ENCODE data around the gene CLOCK.
"Not testable (repeated sequence)": the region's sequence is repeated elsewhere in the genome, so short reads cannot be mapped to it uniquely, and the experiment has no call there.

The CLOCK gene, protein sequence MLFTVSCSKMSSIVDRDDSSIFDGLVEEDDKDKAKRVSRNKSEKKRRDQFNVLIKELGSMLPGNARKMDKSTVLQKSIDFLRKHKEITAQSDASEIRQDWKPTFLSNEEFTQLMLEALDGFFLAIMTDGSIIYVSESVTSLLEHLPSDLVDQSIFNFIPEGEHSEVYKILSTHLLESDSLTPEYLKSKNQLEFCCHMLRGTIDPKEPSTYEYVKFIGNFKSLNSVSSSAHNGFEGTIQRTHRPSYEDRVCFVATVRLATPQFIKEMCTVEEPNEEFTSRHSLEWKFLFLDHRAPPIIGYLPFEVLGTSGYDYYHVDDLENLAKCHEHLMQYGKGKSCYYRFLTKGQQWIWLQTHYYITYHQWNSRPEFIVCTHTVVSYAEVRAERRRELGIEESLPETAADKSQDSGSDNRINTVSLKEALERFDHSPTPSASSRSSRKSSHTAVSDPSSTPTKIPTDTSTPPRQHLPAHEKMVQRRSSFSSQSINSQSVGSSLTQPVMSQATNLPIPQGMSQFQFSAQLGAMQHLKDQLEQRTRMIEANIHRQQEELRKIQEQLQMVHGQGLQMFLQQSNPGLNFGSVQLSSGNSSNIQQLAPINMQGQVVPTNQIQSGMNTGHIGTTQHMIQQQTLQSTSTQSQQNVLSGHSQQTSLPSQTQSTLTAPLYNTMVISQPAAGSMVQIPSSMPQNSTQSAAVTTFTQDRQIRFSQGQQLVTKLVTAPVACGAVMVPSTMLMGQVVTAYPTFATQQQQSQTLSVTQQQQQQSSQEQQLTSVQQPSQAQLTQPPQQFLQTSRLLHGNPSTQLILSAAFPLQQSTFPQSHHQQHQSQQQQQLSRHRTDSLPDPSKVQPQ

DNA sequence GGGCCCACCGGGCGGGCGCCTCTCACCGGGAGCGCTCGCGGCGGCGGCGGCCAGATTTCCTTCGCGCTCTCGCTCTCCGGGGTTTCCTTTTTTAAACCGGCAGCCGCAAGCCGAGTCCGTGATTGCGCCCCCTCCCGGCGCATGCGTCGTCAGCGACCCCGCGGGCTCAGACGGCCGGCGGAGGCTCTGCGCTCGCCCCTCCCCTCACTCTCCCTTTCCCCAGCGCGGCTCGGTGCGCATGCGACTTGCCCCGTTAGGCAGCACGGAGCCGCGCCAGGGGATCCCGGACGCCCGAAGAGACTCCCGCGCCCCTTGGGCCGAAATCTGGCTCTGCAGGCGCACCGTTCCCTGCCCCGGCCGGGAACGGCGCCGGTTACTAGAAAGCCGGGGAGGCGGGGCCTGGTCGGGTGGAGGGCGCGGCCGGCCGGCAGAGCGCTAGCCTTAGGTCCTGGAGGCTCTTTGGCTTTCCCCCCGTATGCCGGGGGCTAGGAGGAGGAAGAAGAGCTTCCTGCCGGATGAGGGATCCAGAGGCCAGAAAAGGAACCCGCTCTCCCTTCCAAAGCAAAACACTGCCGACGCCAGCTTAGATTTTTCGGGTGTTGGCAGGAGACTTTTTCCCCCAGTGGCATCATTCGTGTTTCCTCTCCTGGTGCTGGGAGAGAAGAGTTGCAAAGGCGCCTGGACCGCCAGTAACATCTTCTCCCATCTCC is at the start of gene CLOCK:
TSS of gene CLOCK (minus strand) at position 154 of the 710 bp plus-strand sequence. CDS start 64,124 bp downstream, outside the sequence.
- in situ Hi-C loops (cut with MboI; ENCODE audit: low sequenced_read_pairs), result no loop called here

DNA sequence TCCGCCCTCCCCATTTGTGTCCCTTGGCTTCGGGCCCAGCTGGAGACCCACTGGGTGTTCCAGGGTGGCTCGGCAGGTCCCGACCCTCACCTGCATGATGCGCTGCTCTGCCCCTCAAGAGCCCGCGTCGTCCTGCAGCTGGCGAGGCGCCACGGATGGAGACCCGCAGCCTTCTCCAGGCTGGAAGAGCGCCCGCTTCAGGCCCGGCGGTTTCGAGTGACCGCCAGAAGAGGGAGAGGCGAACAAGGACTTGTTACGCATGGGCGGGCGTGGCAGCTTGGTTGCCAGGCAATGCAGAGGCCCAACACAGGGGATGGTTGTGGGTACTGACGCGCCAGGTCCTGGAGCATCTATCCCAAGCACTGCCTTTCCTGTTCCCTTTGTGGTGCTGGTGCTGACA is 45.3 kb upstream of the CLOCK start, which contains the start of gene PDCL2:
TSS of gene PDCL2 (minus strand) at position 232 of the 400 bp plus-strand sequence. CDS start at position 96, 136 bp downstream.
- in situ Hi-C loops (cut with MboI; ENCODE audit: low sequenced_read_pairs), result no loop called here

DNA sequence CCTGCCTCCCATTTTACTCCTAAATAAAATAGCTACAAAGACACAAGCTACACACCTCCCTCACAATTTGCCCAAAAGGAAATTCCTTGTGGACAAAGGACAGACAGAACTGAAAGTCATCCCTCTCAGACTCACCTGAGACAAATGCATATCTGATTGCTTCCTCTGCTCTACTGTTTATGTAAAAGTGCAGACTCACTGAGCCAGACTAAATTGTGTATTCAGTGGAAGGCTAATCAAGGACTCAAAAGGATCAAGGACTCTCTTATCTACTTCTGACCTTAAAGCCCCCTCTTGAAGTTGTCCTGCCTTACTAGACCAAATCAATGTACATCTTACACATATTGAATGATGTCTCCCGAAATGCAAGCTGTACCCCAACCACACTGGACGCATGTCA is 41.5 kb upstream of the CLOCK start:
- in situ Hi-C loops (cut with MboI; ENCODE audit: low sequenced_read_pairs), result no loop called here

DNA sequence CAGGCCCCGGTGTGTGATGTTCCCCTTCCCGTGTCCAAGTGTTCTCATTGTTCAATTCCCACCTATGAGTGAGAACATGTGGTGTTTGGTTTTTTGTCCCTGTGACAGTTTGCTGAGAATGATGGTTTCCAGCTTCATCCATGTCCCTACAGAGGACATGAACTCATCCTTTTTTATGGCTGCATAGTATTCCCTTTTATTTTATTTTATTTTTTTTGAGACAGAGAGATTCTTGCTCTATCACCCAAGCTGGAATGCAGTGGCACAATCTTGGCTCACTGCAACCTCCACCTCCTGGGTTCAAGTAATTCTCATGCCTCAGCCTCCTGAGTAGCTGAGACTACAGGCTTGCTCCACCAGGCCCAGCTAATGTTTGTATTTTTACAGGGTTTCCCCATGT is 36.1 kb upstream of the CLOCK start:
- in situ Hi-C loops (cut with MboI; ENCODE audit: low sequenced_read_pairs), result not testable (repeated sequence)

DNA sequence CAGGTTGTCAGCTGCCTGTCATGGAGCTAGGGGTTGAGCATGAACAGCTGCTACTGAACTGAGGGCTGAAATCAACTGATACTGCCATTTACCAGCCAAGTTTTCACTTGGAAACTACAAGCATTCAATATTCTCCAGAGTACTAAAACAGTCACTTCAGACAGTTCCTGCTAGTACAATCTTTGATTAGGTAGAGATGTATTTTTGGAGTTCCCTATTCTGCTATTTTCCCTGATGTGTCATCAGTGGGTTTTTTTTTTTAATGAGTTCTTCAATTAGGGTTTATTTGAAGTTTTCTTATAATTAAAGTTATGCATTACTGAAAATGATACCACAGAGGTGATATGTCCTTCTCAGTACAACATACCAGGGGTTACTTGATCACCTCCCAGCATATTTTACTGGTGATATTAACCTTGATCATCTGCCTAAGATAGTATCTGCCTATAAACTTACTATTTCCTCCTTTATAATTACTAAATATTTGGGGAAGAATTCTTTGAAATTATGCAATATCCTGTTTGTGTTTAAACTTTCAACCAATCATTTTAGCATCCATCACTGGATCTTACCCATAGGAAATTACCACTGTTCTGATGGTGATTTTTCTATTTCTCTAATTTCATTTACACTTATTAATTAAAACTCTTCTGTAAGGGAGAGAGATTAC is 31.8 kb upstream of the CLOCK start:
- in situ Hi-C loops (cut with MboI; ENCODE audit: low sequenced_read_pairs), result no loop called here

DNA sequence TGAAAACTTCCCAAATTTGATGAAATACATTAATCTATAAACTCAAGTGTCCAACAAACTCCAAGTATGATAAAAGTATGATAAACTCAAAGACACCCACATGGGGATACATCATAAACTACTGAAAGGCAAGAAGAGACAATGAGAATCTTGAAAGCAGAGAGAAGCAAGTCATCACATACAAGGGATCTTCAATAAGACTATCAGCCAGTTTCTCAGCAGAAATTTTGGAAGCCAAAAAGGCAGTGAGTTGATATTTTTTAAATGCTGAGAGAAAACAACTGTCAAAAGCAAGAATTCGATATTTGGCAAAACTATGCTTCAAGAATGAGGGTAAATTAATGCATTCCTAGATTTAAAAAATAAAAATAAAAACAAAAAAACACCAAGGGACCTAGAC is 28.8 kb upstream of the CLOCK start:
- in situ Hi-C loops (cut with MboI; ENCODE audit: low sequenced_read_pairs), result no loop called here

DNA sequence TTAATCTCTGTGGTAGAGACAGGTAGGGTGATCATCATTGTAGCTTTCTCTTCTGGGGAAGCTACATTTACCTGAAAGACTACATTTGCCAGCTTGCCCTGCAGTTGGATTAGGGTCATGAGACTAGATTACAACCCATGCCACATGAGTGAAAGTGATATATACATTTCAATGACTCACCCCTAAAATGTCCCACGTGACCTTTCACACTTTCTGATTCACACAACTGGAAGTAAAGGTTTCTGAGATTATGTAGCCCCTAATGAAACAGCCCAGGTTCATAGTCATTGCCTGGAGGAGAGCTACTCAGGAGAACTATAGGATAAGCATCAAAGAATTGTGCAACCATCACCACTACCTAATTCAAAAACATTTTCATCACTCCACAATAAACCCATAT is 27.5 kb upstream of the CLOCK start:
- in situ Hi-C loops (cut with MboI; ENCODE audit: low sequenced_read_pairs), result no loop called here

DNA sequence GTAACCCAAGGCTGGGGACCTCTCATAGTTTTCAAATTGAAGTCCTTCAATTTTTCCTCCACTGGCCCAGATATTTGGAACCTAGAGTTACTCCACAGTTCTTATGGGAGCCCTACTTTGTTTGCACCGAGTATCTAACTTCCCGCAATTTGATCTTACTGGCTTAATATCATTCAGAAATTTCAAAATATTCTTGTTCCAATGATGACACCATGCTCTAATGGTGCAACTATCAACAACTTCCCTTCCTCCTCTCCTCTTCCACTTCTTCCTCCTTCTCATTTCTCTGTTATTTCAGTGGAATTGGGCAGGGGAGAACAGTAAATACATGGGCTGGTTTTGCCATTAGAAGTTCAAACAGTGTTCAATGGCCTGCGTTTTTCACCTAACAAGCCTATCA is 25.1 kb upstream of the CLOCK start:
- in situ Hi-C loops (cut with MboI; ENCODE audit: low sequenced_read_pairs), result no loop called here

DNA sequence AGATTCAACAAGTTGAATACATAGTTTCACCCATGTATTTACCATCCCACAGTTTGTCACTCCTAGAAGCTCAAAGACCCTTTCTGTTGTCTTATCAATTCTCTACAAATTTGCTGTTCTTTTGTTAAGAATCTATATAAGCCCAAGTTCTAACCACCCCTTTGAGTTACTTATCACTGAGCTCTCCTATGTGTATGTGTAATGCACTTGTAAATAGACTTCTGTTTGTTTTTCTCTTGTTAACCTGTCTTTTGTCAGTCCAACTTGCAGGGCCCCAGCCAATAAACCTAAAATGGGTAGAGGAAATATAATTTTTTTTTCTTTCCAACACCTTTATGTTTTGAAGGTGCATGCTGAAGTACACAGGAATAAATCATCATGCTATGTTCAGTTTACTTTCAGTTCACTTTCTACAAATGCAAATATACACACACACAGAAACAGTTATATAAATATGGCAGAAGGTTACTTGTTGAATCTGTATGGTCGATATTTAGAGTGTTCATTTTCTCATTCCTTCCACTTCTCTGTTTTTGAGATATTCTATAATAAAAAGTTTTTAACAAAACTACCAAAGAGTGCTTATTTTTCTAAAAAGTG is 22.3 kb upstream of the CLOCK start:
- in situ Hi-C loops (cut with MboI; ENCODE audit: low sequenced_read_pairs), result no loop called here

DNA sequence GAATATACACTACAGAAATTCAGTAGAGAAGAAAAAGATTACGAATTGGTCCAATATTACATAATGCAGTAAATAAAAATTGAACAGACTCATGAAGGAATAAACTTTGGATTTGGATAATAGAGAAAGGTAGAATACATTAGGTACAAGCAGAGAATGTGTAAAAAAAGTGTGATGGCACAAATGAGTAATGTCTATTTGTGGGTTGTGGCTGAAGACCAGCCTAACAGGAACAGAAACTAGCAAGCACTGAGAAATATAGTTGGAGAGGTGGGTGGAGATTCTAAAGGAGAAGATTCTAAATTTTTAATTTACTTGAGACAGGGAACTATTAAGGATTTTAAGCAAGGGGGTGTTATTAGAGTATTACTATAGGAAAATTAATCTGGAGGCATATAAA is 15.2 kb upstream of the CLOCK start:
- in situ Hi-C loops (cut with MboI; ENCODE audit: low sequenced_read_pairs), result no loop called here

DNA sequence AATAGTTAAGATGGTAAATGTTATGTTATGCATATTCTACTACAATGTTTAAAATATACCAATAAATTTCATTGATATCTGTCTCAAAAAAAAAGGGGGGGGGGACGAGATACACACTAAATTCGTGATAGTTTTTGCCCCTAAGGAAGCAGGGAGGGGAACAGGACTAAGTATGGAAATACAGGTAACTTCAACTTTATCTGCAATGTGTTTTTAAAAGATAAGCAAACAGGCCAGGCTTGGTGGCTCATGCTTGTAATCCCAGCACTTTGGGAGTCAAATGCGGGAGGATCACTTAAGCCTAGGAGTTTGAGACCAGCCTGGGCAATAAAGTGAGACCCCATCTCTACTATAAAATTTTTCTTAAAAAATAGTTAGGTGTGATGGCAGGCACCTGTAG is 13.4 kb upstream of the CLOCK start:
- in situ Hi-C loops (cut with MboI; ENCODE audit: low sequenced_read_pairs), result no loop called here

DNA sequence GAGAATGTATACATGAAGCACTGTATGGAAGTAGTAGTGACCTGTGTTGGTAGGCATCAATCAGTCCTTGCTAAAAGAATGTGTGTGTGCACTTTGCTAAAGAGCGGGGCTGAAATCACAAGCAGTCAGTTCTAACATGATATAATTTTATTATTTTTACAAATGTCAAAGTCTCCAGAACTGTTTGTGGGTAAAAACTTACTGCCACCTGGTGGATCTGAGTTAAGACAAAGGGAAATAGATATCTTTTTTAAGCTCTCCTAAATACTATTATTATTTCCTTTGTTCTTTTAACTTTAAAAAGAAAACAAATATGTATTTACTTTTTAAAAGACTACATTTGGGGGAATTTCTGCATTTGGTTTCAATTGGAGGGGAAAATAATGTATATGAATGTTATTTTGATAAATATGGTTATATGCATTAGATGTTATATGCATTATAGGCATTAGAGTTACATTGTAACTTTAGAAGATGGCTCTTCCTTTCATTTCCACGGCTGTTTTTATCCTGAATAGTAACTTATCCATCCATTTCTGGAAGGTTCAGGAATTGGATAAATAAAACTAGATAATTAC is 7.8 kb upstream of the CLOCK start:
- in situ Hi-C loops (cut with MboI; ENCODE audit: low sequenced_read_pairs), result no loop called here

DNA sequence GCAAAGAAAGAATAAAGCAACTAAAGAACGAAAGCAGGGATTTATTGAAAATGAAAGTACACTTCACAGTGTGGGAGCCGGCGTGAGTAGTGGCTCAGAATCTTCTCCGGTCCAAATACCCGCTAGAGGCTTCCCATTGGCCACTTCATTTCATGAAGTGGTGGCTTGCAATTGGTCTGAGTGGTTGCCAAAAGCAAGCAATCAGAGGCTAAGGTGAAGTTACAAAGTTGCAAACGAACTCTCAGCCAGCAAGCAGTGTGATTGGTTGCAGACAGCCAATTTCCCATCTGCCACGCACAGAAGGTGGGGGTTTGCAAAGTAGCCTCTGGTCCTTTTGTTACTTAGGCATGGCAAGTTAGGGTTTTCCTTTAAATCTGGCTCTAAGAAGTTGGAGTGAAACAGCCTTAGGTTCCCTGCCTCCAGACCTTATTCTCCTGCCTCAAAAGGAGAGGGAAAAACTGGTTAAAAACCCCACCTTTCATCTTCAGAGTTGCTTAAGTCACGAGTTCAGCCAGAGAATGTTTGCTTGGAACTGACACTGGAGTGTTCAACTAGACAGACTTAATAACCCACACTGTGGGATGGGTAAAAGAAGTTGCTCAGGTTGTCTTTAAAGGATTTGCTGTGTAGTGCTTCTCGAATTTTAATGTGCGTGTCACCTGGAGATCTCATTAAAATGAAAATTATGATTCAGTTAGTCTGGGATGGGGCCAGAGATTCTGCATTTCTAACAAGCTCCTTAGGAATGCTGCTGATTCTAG is 6.9 kb upstream of the CLOCK start:
- in situ Hi-C loops (cut with MboI; ENCODE audit: low sequenced_read_pairs), result no loop called here

DNA sequence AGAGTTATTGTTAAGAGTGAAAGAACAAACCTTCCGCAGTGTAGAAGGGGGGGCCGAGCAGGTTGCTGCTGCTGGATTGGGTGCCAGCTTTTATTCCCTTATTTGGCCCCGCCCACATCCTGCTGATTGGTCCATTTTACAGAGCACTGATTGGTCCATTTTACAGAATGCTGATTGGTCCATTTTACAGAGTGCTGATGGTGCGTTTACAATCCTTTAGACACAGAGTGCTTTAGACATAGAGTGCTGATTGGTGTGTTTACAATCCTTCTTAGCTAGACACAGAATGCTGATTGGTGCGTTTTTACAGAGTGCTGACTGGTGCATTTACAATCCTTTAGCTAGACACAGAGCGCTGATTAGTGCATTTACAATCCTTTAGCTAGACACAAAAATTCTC is 5.3 kb upstream of the CLOCK start:
- in situ Hi-C loops (cut with MboI; ENCODE audit: low sequenced_read_pairs), result not testable (repeated sequence)

DNA sequence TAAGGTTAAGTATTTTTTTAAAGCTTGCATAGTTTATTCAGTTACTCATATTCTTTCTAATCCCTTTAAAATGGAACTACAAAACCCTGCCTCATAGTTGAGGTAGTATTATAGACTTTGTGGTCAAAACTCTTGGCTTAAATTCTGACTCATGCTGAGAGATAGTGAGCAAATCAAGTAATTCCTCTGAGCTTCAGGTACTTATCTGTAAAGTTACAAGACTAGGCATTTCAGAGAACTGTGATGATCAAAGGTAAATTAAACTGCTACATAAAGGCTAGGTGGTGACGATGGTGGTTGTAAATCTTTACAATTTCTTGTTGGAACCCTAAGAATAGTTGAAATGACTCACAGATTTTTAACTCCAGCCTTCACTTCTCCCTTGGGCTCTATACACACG is 3.2 kb upstream of the CLOCK start:
- in situ Hi-C loops (cut with MboI; ENCODE audit: low sequenced_read_pairs), result no loop called here

DNA sequence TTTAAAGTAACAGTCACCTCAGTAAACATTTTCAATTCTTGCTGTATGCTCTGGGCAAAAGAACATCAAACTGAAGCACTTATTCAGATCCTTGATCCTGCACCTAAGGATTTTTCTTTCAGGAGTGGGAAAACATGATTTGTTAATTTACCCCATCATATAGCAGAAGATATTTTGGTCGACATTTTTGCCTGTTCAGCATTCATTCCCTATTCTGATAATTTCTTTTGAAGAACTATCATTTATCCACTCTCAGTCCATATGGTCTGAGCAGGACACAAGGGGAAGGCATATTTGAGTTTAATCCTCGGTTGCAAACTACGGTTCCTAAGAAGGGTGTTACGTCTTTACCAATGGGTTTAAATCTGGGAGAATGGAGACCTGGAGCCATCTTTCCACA is 1.2 kb upstream of the CLOCK start:
- in situ Hi-C loops (cut with MboI; ENCODE audit: low sequenced_read_pairs), result no loop called here

DNA sequence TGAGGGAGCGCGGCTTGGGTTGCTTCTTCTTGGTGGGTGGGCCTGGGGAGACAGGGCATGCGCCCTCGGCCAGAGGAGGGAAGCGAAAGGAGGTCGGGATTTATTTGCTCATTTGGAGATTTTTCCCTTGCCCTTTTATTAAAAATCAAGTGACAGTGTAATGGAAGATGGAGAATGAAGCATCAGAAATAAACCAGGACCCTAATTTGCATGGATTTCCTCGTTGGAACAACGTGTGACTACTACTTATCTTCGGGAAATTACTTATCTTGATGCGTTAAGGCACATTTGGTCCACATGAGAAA is 709 bp upstream of the CLOCK start:
- in situ Hi-C loops (cut with MboI; ENCODE audit: low sequenced_read_pairs), result no loop called here

DNA sequence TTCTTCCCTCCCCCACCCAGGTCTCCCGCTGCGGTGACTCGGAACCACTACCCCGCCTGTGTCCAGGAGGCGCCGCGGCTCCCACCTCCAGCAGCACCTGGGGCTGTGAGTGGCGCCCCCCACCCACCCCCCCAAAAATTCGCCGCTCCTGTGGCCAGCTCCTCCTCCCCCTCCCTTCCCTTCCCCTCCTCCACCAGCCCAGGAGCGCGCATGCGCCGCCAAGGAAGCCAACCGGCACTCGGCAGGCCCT is 278 bp downstream of the CLOCK start:
- in situ Hi-C loops (cut with MboI; ENCODE audit: low sequenced_read_pairs), result no loop called here

DNA sequence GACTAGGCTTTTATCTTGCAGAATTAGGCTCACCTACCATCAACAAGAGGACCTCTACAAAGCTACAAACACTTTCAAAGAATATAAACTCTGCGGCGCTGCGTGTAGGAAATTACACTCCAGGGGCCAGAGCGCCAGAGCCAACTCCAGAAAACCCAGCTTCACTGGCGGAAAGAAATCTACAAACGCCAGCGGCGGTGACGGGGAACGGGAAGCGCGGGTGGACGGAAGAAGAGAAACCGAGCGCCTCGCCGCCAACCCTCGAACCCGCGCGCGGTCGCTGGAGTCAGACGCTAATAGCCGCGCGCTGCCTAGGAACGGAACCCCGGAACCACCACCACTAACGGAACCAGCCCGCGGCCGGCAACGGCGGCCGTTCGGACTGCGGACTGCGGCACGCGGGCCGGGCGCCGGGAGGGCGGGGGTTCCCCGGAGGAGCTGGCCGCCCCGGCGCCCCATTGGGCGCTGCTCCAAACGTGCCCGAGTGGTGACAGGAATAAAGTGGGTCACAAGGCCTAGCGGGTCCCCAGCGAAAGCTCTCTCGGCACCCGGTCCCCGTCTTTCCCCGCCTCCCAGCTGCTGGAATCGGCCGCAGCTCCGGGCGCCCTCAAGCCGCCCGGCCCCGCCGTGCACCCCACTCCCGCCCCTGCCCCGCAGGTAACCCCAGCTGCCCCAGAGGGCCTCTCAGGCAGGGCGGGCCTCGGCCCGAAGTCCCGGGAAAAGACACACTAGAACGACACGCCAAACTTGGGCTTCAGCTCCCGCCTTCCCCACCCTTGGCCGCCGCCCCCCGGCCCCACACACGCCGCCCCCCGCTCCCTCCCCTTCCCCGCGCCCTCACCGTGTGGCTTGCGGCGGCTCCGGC is 836 bp downstream of the CLOCK start:
- in situ Hi-C loops (cut with MboI; ENCODE audit: low sequenced_read_pairs), result no loop called here

Data from hTERT RPE-1 (cell line).